HG02943 (cell line): Measurements from ENCODE around the gene CIAO1.
A peak's percentile ranks its signal among the peaks of the same experiment; 100 is the strongest.
"Not testable (repeated sequence)": the region's sequence is repeated elsewhere in the genome, so short reads cannot be mapped to it uniquely, and the experiment has no call there.

Experiments used
- ATAC-seq: cut with Tn5 transposase; IDR thresholded peaks from one replicate; pipeline ENCODE4 v1.9.1; 2021; ENCODE audit warnings: mild to moderate bottlenecking, low read depth, moderate library complexity; ENCODE audit not compliant: unreplicated experiment

The CIAO1 gene

GRCh38 chr2:96248624-96249023 is 17.4 kb upstream of the CIAO1 start:
- ATAC-seq, result no peak

- ATAC-seq, result no peak
Measured at GRCh38 chr2:96249654-96250053, 16.4 kb upstream of the CIAO1 start.

GRCh38 chr2:96250188-96250587 is 15.8 kb upstream of the CIAO1 start:
- ATAC-seq, result no peak

GRCh38 chr2:96251721-96252292 is 14.2 kb upstream of the CIAO1 start:
- no peak for ATAC-seq

GRCh38 chr2:96252526-96252925 is 13.5 kb upstream of the CIAO1 start:
- ATAC-seq, result no peak

- ATAC-seq, result no peak
Measured at GRCh38 chr2:96253006-96253405, 13.0 kb upstream of the CIAO1 start.

GRCh38 chr2:96254571-96254970 is 11.5 kb upstream of the CIAO1 start:
- ATAC-seq, result no peak

GRCh38 chr2:96256611-96257113 is 9.4 kb upstream of the CIAO1 start:
- no peak for ATAC-seq

GRCh38 chr2:96257744-96258143 is 8.3 kb upstream of the CIAO1 start:
- not testable (repeated sequence) for ATAC-seq

- no peak for ATAC-seq
Measured at GRCh38 chr2:96258166-96259022, 7.6 kb upstream of the CIAO1 start.

GRCh38 chr2:96259497-96259921 is 6.5 kb upstream of the CIAO1 start:
- ATAC-seq, result no peak

- ATAC-seq, result no peak
Measured at GRCh38 chr2:96260387-96261260, 5.4 kb upstream of the CIAO1 start.

- ATAC-seq, result no peak
Measured at GRCh38 chr2:96261328-96262003, 4.6 kb upstream of the CIAO1 start.

GRCh38 chr2:96262306-96262705 is 3.7 kb upstream of the CIAO1 start:
- ATAC-seq, result no peak

- ATAC-seq, result no peak
Measured at GRCh38 chr2:96264086-96264485, 1.9 kb upstream of the CIAO1 start.

GRCh38 chr2:96264656-96265348 is 1.2 kb upstream of the CIAO1 start:
- peak; percentile 5 for ATAC-seq

- peak; percentile 27 for ATAC-seq
Measured at GRCh38 chr2:96265349-96265839, 631 bp upstream of the CIAO1 start.

GRCh38 chr2:96267159-96267971 is 1.3 kb downstream of the CIAO1 start:
- ATAC-seq, result no peak

GRCh38 chr2:96271995-96272394 is 6.0 kb downstream of the CIAO1 start:
- ATAC-seq, result no peak
